CMK (cell line): ENCODE results near the gene SPTLC3.

Experiments
- DNase-seq: peaks from one replicate; pipeline ENCODE4 v3.0.0-alpha.2; 2010; ENCODE audit warnings: low read depth

SPTLC3 gene

GRCh38 chr20:13099676-13100075 lies 90.9 kb downstream of the SPTLC3 start:
- DNase-seq: no peak

- no peak for DNase-seq
These were observed 92.5 kb downstream of the SPTLC3 start for GRCh38 chr20:13101276-13101675.

- no peak for DNase-seq
These were observed 92.9 kb downstream of the SPTLC3 start for GRCh38 chr20:13101706-13102105.

GRCh38 chr20:13102237-13102636 lies 93.5 kb downstream of the SPTLC3 start:
- no peak for DNase-seq

GRCh38 chr20:13102694-13103093 lies 93.9 kb downstream of the SPTLC3 start:
- DNase-seq: no peak

GRCh38 chr20:13105039-13105438 lies 96.3 kb downstream of the SPTLC3 start:
- DNase-seq: no peak

- DNase-seq: no peak
These were observed 97.2 kb downstream of the SPTLC3 start for GRCh38 chr20:13105864-13106457.

GRCh38 chr20:13109658-13110057 lies 100.9 kb downstream of the SPTLC3 start:
- DNase-seq: no peak

- no peak for DNase-seq
These were observed 102.0 kb downstream of the SPTLC3 start for GRCh38 chr20:13110796-13111195.

GRCh38 chr20:13111249-13111911 lies 102.6 kb downstream of the SPTLC3 start:
- no peak for DNase-seq

- DNase-seq: no peak
These were observed 105.0 kb downstream of the SPTLC3 start for GRCh38 chr20:13113731-13114130.

GRCh38 chr20:13117200-13117599 lies 108.4 kb downstream of the SPTLC3 start:
- DNase-seq: no peak

- DNase-seq: no peak
These were observed 109.9 kb downstream of the SPTLC3 start for GRCh38 chr20:13118676-13119075.

- DNase-seq: peak; percentile 43
These were observed 110.8 kb downstream of the SPTLC3 start for GRCh38 chr20:13119583-13119982.

- DNase-seq: no peak
These were observed 111.7 kb downstream of the SPTLC3 start for GRCh38 chr20:13120471-13120870.

GRCh38 chr20:13121840-13122515 lies 113.2 kb downstream of the SPTLC3 start:
- no peak for DNase-seq

GRCh38 chr20:13125486-13125885 lies 116.7 kb downstream of the SPTLC3 start:
- DNase-seq: no peak

GRCh38 chr20:13128173-13128572 lies 119.4 kb downstream of the SPTLC3 start:
- DNase-seq: no peak

- DNase-seq: no peak
These were observed 121.4 kb downstream of the SPTLC3 start for GRCh38 chr20:13130061-13130706.

- DNase-seq: no peak
These were observed 121.9 kb downstream of the SPTLC3 start for GRCh38 chr20:13130707-13131103.

- no peak for DNase-seq
These were observed 122.9 kb downstream of the SPTLC3 start for GRCh38 chr20:13131688-13132087.

- DNase-seq: peak; percentile 14
These were observed 130.8 kb downstream of the SPTLC3 start for GRCh38 chr20:13139459-13140150.
